GOT3 (cell line): Measurements from ENCODE around the gene MRPS15.
A peak's percentile ranks its signal among the peaks of the same experiment; 100 is the strongest.
"Not testable (repeated sequence)": the region's sequence is repeated elsewhere in the genome, so short reads cannot be mapped to it uniquely, and the experiment has no call there.

Source experiments
- DNase-seq: peaks from one replicate; lab custom pipeline; 2025; ENCODE audit warnings: mixed read lengths; lab: John Stamatoyannopoulos, UW

MRPS15 gene

GRCh38 chr1:36463803-36464604 lies at the start of gene MRPS15:
MRPS15 (minus strand) TSS chr1:36464384; CDS start chr1:36464275, 109 bp downstream.
- DNase-seq: peak; percentile 83

DNA sequence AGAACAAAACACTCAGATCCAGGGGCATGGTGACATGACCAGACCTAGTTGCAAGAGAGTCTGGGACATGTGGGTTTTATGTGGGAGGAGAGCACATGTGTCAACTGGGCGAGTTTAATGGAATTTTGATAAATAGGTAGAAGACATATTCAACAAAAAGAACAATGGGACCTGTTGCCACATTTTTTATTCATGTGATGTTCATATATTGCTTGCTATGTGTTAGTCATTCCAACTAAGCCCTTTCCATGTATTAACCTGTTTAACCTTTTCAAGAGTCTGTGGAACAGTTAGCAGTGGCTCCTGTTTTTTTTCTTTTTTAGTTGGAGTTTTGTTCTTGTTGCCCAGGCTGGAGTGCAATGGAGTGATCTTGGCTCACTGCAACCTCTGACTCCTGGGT lies 48.7 kb upstream of the MRPS15 start:
- no peak for DNase-seq

DNA sequence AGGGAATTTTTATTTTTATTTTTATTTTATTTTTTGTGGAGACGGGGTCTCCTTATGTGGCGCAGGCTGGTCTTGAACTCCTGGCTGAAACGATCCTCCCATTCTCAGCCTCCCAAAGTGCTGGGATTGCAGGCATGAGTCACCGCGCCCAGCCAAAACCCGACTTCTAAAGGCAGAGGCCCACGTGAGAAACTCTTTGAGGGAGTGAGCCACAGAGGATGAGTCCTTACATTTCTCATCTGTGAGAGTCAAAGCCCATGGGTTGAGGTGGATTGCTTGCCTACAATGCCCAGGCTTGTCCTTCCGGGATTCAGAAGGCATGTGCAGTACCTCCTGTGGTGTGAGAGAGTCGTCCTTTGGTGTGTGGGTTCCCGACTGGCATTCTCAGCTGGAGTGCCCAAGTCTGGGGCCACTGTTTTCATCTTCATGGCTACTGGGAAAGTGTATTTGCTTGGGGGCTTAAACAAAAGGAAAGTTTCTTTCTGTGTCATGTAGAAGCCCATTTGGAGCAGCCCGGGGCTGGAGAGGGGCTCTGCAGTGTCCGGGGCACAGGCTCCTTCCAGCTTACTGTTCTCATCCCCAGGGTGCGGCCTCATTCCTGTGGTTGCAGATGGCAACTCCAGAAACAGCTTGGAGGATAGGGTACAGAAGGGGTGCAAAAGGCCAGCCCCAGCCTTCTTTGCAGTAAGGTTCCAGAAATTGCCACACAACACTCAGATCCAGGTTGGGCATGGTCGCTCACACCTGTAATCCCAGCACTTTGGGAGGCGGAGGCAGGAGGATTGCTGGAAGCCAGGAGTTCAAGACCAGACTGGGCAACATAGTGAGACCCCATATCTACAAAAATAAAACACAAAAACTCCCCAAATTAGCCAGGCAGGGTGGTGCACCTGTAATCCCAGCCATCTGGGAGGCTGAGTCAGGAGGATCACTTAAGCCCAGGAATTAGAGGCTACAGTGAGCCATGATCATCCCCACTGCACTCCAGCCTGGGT lies 47.9 kb upstream of the MRPS15 start:
- no peak for DNase-seq

- DNase-seq: not testable (repeated sequence)
Measured at GRCh38 chr1:36511220-36511619, 47.0 kb upstream of the MRPS15 start.

DNA sequence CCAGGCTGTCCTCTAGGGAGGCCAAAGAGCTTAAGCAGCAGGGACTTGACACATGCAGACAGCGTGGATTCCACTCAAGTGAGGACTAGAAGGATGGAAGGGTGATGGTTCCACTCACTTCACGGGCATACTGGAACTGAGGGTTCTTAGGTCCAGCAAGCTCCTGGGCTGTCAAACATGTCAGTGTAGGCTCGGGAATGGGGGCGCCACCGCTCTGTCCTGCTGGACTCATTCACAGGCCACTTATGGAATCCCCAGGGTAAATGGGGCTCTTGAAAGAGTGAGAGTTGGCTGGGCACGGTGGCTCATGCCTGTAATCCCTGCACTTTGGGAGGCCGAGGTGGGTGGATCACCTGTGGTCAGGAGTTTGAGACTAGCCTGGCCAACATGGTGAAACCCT lies 46.2 kb upstream of the MRPS15 start:
- no peak for DNase-seq

DNA sequence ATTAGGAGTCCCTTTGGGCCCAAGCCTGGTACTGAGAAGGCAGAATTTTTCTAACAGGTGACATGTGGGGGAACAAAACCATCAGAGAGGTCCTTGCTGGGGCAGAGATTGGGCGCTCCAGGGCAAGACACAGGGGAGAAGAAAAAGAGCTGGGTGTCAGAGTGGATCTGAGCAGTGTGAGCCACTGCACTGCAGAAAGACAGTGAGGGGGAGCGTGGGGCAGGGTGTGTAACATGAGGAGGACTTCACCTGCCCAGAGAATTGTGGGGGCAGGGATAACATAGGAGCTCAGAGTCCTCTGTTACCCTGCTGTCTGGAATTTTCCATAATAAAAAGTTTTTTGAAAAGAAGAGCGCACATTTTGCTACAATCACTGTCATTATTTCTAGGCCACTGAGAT lies 44.1 kb upstream of the MRPS15 start:
- DNase-seq: no peak

DNA sequence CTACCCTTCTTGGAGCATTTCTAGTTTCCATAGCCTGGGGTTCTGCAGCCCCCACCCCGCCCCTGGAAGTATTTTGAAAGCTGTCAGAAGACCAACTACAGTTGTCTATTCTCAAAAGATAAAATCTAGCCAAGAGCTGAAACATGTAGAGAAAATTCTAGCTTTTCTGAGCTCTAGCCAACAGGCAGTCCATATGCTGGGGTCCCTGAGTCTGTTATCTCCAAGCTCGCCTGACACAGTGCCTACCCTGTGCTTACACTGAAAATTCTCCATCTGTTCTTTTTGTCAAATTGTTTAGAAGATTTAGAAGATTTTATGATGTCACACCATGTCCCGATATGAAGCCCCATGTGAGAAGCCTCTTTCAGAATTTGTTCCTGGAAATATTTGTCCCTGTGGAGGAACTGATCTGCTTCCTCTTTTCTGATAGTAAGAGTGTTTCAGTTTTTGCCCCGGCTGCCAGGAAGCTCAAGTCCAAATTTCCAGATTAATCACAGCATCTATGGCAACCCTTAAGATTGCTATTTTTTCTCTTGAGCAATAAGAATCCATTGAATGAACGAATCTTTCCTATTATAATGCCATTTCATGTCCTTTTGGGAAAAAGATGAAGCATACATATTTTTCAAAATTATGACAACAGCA lies 42.2 kb upstream of the MRPS15 start:
- no peak for DNase-seq

DNA sequence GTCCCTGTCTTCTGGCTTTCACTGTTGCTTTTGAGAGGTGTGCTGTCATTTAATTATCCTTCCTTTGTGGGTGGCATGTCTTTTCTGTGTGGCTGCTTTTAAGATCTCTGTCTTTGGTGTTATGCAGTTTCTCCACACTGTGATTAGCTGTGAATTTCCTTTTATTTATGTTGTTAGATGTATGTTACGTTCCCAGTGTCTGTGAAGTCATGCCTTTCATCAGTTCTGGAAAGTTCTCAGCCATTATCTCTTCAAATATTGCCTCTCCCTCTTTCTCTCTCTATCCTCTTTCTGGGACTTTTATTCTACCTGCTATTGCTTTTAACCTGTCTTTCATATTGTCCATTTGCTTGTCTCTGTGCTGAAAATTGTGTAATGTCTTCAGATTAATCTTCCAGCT lies 39.5 kb upstream of the MRPS15 start:
- no peak for DNase-seq

DNA sequence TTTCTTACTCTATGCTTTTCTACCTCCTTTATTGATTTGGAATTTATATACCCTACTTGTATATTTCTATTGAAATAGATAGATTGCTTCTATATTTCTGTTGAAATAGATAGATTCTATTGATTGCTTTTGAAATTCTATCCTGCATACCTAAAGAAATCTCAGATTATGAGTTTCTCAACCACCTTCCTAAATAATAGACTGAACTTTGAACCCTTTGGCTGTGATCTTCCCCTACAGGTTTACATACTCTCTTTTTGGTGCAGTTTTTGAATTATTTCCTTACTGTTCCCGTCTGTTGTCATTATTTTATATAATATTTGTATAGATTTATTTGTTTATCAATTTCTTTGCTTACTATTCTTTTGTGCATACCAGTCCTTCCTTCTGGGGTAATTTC lies 39.0 kb upstream of the MRPS15 start:
- no peak for DNase-seq

- no peak for DNase-seq
Measured at GRCh38 chr1:36502616-36503015, 38.4 kb upstream of the MRPS15 start.

DNA sequence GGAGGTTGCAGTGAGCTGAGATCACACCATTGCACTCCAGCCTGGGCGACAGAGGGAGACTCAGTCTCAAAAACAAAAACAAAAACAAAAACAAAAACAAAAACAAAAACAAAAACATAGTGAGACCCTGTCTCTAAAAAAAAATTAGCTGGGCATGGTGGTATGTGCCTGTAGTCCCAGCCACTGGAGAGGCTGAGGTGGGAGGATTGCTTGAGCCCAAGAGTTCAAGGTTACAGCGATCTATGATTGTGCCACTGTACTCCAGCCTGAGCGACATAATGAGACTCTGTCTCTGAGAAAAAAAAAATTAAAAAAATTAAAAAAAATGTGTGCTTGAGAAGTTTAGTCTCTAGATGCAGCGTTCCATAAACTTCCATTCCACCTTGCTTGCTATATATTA lies 37.7 kb upstream of the MRPS15 start:
- DNase-seq: not testable (repeated sequence)

DNA sequence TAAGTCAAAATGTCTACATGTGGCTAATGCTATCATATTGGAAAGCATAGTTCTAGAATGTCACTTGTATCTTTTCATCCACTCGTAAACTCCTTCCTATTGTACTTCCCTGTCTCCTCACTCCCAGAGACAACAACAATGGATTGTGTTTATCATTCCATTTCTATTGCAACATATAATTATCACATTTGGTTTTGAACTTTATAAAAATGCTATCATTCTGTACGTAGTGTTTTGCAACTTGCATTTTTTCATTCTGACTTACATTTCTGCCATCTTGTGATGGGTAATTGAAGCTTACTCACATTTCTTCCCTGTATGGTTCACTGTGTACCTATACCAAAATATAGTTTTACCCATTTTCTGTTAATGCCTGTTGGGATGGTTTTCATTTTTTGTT lies 33.0 kb upstream of the MRPS15 start:
- DNase-seq: no peak

DNA sequence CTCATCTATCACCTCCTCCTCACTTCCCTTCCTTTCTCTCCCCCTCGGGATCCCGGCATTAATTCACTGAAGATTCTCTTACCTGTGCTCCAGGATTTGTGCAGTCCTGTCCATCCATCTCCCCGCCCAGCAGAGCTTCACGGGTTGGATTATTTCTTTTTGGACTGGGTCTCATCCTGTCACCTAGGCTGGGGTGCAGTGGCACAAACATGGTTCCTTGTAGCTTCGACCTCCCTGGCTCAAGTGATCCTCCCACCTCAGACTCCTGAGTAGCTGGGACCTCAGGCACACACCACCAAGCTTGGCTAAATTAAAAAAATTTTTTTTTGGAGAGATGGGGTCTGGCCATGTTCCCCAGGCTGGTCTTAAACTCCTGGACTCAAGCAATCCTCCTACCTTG lies 30.8 kb upstream of the MRPS15 start:
- DNase-seq: no peak

DNA sequence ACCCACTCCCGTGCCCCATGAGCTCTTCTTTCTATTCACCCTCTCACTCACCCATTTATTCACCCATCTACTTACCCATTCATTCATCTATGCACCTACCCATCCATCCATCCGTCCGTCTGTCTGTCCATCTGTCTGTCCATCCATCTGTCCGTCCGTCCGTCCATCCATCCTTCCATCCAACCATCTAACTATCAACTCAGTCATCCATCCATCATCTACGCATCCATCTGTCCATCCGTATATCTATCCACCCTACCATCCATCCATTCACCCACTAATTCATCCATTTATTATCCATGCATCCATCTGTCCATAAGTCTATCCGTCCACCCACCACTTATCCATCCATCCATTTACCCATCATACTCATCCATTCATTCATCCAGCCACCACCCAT lies 29.3 kb upstream of the MRPS15 start:
- DNase-seq: no peak

- DNase-seq: no peak
Measured at GRCh38 chr1:36492491-36492890, 28.3 kb upstream of the MRPS15 start.

DNA sequence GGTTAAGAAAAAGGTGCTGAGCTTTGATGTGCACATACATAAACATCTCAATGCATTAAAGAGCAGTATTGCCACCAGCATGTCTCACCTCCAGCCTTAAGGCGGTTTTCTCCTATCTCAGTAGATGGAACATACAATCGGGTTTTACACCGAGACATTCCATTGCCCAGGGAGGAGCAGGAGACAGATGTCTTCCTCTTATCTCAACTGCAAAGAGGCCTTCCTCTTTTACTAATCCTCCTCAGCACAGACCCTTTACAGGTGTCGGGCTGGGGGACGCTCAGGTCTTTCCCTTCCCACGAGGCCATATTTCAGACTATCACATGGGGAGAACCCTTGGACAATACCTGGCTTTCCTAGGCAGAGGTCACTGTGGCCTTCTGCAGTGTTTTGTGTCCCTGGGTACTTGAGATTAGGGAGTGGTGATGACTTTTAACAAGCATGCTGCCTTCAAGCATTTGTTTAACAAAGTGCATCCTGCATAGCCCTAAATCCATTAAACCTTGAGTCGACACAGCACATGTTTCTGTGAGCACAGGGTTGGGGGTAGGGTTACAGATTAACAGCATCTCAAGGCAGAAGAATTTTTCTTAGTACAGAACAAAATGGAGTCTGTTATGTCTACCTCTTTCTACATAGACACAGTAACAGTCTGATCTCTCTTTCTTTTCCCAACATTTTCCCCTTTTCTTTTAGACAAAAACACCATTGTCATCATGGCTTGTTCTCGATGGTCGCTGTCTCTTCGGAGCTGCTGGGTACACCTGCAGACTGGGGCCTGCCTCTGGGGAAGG lies 25.3 kb upstream of the MRPS15 start:
- not testable (repeated sequence) for DNase-seq

DNA sequence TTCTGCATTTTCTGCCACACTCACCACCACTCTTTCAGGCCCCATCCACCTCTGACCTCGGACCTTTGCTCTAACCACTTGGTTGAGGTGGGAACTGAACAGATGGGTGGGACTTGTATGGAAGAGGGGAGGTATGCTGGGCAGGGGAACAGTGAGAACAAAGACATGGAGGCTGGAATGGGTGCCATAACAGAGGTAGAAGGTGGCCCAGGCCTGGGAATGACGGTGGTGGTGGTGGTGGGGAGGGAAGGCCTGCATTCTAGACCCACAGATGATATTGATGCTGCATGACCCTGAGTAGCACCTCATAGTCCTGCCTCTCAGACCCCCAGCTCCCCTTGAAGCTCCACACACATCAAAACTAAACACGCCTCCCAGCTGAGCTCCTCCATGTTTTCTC lies 23.7 kb upstream of the MRPS15 start:
- DNase-seq: no peak

DNA sequence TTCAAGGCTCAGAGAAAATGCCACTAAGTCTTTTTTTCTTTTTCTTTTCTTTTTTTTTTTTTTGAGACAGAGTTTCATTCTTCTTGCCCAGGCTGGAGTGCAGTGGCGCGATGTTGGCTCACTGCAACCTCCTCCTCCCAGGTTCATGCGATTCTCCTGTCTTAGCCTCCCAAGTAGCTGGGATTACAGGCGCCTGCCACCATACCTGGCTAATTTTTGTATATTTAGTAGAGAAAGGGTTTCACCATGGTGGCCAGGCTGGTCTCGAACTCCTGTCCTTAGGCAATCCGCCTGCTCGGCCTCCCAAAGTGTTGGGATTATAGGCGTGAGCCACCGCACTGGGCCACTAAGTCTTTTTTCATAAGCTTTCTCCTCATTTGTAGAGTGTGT lies 23.1 kb upstream of the MRPS15 start:
- not testable (repeated sequence) for DNase-seq

DNA sequence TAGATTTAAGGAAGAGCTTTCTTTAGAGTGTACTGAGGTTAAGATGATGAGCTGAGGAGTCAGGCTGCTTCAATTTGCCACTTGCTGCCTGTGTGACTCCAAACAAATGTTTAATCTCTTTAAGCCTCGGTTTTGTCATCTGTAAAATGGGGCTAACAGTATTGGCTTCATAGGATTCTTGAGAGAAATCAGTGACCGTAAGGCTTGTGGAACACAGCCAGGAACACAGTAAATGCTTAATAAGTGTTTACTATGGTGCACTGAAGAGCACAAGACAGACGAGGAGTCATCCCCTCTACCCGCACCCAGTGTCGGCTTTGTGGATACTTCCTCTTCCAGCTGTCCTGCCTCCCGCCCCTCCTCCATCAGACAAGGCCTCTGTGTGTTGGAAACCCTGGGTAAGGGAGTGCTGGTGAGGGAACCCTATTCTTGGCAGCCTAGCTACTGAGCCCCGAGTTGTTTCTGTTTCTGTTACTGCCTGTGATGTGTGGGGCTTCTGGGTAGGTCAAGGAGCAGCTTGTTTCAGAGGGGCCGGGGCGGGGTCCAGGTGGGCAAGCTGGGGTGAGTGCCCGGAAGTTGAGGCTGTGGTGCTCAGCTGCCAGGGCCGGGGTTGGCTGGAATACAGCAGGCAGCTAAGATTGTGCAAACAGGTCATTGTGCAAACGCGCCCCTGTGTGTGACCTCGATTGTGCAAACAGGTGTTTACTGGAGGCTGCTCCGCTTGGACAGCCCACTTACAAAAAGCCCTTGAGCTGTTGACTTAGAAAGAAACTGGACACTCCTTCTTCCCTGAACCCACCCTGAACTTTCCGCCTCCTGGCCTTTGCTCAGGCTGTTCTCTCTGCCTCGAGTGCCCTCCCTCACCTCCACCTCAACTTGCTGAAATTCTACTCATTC lies 22.5 kb upstream of the MRPS15 start:
- DNase-seq: no peak

DNA sequence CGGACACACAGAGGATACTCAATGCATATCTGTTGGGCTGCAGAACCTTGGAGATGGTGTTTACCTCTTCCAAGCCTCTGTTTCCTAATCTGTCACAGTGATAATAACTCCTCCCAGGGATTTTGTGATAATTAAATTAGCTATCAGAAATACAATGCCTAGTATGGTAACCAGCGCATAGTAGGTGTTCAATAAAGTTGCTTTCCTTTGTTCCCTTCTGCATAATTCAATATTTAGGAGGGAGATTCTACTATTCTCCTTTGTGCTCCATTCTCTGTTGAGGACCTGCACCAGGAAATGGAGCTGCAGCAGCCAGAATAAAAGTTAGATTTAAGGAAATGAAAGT lies 21.9 kb upstream of the MRPS15 start:
- DNase-seq: no peak

GRCh38 chr1:36484099-36484498 lies 19.9 kb upstream of the MRPS15 start:
- no peak for DNase-seq
